ENCODE data around the gene SLU7.

The SLU7 gene

DNA sequence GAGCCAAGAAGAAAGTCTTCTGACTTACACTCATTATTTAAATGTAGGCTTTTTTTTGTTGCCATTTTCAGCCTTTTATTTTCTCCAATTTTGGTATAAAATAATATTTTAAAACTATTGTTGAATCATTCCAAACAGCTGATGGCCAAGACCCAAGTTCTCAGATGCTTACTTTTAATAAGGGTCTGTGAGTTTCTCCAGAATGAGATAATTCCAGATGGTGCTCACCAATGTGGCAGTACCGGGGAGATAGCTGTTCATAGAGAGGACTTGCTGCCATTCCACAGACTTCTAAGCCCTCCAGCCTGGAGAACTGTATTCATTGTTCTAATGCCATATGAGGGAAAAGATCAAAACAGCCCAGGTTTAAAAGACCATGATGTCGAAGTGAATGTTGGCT, 43.2 kb downstream of the SLU7 start:
- Mint-ChIP-seq H3K27me3 (ENCODE audit: low read depth) (peaks cover 66% of the 10 kb centered on the region), H3K9me3 (no peaks in the 10 kb centered on the region), H3K4me1 (ENCODE audit: low read depth) (no peaks in the 10 kb centered on the region)

DNA sequence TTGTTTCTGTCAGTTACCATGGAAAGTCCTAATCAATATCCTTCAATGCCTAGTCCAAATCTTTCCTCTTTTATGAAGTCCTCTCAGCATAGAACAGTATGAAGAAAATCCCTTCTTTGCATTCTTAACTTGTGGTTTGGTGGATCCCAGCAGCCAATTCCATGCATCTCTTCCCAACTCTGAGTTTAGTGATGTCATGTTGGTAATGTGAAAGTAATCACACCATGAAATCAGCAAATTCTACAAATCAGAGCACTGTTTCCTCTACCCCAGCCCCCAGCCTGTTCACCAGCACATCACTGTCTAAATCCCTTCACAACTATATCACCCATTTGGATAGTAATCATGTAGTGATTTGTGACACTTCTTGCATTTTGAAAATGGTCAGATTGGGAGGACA, 43.7 kb downstream of the SLU7 start:
- H3K27ac Mint-ChIP-seq: no peak overlapping the region
- peaks cover 69% of the 10 kb centered on the region for H3K27me3 Mint-ChIP-seq (ENCODE audit: low read depth)
- no peak overlapping the region for H3K4me3 Mint-ChIP-seq
- no peaks in the 10 kb centered on the region for H3K36me3 Mint-ChIP-seq (ENCODE audit: low read depth)
- H3K4me1 Mint-ChIP-seq (ENCODE audit: low read depth): no peaks in the 10 kb centered on the region
- no peaks in the 10 kb centered on the region for H3K9me3 Mint-ChIP-seq

More for the DNA sequence above, 43.2 kb downstream of the SLU7 start:
- Mint-ChIP-seq H3K36me3 (ENCODE audit: low read depth) (no peaks in the 10 kb centered on the region), H3K27ac (no peak overlapping the region), H3K4me3 (no peak overlapping the region)

DNA sequence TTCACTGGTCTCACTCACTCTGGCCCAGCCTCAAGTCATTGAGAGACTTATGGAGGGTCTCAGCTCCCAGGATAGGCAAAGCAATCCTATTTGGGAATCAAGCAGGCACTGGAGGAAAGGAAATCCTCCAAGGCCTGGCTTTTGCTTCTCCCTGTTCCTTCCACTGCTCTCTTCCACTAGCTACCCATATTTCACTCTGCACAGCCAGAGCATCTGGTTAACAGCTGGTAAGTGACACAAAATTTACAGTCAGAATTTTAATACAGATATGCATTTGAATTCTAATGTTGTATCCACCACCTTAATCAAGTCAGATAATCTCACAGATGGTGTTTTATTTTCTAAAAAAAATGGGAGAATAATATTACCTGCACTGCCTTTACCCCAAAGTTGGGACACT, 47.6 kb downstream of the SLU7 start:
- Mint-ChIP-seq H3K27ac (no peak overlapping the region), H3K9me3 (no peaks in the 10 kb centered on the region), H3K27me3 (ENCODE audit: low read depth) (peaks cover 76% of the 10 kb centered on the region), H3K36me3 (ENCODE audit: low read depth) (no peaks in the 10 kb centered on the region), H3K4me3 (peak overlapping the region; percentile 28), H3K4me1 (ENCODE audit: low read depth) (peaks cover 1% of the 10 kb centered on the region)

DNA sequence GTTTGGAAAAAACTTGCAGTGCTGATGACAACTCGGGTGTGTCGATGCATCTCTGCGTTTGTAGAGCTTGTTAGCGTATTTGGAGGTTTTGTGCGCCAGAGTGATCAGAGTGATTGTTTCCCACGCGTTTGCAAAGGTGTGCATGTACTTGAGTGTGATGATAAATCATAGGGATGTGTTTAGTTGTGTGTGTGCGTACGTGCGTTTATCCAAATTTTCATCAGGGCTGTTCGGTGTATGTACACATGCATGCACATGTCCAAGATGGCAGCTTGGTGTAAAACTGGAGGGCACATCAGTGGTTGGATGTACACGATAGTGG, 48.2 kb downstream of the SLU7 start:
- Mint-ChIP-seq H3K4me1 (ENCODE audit: low read depth) (peaks cover 1% of the 10 kb centered on the region), H3K9me3 (no peaks in the 10 kb centered on the region), H3K4me3 (peak overlapping the region; percentile 28), H3K27me3 (ENCODE audit: low read depth) (peaks cover 74% of the 10 kb centered on the region), H3K27ac (no peak overlapping the region), H3K36me3 (ENCODE audit: low read depth) (no peaks in the 10 kb centered on the region)

DNA sequence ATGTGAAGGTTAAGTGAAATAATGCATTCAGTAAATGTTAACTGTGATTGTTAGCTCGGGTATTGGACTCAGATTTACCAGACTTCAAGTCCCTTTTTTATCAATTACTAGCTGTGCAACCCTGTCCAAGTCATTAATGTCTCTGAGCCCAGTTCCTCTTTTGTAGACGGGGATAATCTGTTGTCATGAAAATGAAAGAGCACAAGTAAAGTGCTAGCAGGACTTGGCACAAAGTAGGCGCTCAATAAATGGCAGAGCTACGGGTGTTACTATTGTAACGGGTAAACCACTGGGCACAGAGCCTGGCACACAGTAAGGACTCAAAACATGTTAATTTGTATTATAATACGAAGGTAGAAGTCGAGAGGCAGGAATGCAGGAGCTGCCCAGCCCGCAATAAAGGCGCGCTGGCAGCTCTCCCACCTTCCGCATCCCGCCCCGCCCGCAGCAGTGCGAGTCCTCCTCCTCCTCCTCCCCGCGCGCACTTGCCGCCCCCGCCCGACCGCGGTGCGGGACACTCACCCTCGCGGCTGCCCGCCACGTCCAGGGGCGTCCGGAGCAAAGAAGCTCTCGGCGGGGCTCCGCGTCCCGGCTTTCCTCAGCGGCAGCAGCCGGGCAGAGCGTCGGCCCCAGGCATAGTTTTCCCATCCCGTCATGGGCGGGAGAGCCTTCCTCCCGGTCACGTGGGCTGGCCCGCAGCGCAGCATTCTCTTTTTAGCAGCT, 48.7 kb downstream of the SLU7 start, which contains the start of gene C1QTNF2:
Gene C1QTNF2 (minus strand): TSS at position 637 of the 723 bp plus-strand sequence. CDS start 15,615 bp downstream, outside the sequence.
- peak within 1 kb of the TSS; percentile 54 for H3K4me3 Mint-ChIP-seq
- H3K36me3 Mint-ChIP-seq (ENCODE audit: low read depth): no peaks in the 10 kb centered on the region
- no peak within 1 kb of the TSS for H3K27ac Mint-ChIP-seq
- H3K9me3 Mint-ChIP-seq: no peaks in the 10 kb centered on the region
- H3K27me3 Mint-ChIP-seq (ENCODE audit: low read depth): peaks cover 71% of the 10 kb centered on the region
- H3K4me1 Mint-ChIP-seq (ENCODE audit: low read depth): peaks cover 1% of the 10 kb centered on the region

DNA sequence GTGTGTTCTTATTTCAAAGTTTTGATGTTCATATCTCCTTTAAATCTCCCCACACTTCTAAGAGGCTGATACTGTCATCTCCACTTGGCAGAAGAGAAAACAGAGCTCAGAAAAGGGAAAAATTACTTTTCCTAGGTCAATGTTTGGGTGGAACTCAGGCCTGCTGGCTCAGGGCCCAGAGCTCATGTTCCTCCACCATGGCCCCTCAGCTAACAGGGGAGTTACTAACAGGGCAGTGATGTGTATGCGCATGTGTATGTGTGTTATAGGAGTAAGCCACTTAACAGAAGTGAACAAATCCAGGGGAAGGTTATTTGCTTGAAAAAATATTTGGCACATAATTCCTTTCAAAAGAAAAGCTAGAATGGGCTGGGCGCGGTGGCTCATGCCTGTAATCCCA, 51.0 kb downstream of the SLU7 start:
- Mint-ChIP-seq H3K4me3 (no peak overlapping the region), H3K27ac (no peak overlapping the region), H3K36me3 (ENCODE audit: low read depth) (no peaks in the 10 kb centered on the region), H3K4me1 (ENCODE audit: low read depth) (peaks cover 1% of the 10 kb centered on the region), H3K9me3 (no peaks in the 10 kb centered on the region), H3K27me3 (ENCODE audit: low read depth) (peaks cover 53% of the 10 kb centered on the region)

DNA sequence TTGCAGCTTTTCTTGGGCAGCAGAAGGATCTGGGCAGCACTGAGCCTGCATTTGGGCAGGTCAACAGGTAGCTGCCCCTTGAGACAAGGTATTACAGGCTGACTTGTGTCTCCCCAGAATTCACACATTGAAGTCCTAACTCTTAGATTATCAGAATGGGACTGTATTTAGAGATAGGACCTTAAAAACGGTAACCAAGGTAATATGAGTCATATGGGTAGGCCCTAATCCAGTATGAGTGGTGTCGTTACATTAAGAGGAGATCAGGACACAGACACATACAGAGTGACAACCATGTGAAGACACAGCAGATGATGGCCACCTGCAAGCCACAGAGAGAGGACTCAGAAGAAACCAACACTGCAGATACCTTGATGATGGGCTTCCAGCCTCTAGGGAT, 51.6 kb downstream of the SLU7 start:
- no peaks in the 10 kb centered on the region for H3K36me3 Mint-ChIP-seq (ENCODE audit: low read depth)
- H3K4me1 Mint-ChIP-seq (ENCODE audit: low read depth): peaks cover 1% of the 10 kb centered on the region
- peaks cover 47% of the 10 kb centered on the region for H3K27me3 Mint-ChIP-seq (ENCODE audit: low read depth)
- H3K9me3 Mint-ChIP-seq: no peaks in the 10 kb centered on the region
- no peak overlapping the region for H3K27ac Mint-ChIP-seq
- H3K4me3 Mint-ChIP-seq: no peak overlapping the region

DNA sequence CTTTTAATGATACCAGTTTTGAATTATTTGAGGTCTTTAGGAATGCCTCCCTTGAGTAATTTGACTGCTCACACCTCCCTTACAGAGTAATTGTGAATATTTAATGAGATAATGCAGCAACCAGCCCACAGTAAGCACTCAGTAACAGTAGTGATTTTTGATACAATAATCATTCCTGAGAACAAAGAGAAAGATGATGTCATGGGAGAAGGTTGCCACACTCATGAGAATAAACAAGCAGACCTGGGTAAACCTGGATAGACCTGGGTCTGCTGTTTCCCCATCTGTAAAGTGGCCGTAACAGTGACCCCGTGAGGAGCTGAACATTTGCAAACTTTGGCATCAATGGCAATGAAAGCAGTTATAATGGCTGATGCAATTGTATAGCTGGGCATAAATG, 52.7 kb downstream of the SLU7 start:
- peaks cover 37% of the 10 kb centered on the region for H3K27me3 Mint-ChIP-seq (ENCODE audit: low read depth)
- no peak overlapping the region for H3K27ac Mint-ChIP-seq
- no peaks in the 10 kb centered on the region for H3K36me3 Mint-ChIP-seq (ENCODE audit: low read depth)
- H3K4me1 Mint-ChIP-seq (ENCODE audit: low read depth): peaks cover 1% of the 10 kb centered on the region
- no peaks in the 10 kb centered on the region for H3K9me3 Mint-ChIP-seq
- H3K4me3 Mint-ChIP-seq: no peak overlapping the region

DNA sequence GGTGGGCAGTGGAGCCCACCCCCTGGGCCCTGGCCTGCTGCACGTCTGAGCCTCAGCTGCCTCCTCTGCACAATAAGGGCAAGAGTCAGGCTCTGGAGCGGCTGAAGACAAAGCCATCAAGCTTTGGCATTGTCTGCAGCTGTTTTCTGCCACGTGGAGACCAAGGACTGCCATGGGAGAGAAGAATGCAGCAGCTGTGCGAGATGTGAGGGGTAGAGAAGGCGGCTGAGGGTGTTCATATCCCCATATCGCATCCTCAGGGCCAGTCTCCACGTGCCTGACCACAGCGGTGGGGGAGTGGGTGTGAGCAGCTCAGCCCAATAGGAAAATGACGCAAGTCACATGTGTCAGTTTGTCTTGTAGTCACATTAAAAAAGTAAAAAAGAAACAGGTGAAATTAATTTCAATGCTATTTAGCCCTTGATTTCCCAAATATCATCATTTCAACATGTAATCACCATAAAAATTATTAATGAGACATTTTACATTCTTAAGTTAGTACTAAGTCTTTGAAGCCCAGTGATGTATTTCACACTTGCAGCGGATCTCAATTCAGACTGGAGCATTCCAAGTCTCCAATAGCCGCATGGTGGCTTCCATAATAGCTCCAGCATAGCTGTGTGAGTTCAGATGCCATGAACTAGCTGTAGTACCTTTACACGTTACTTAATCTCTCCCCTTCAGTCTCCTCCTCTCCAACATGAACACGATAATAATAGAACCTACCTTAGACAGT, 55.1 kb downstream of the SLU7 start:
- no peak overlapping the region for H3K27ac Mint-ChIP-seq
- H3K9me3 Mint-ChIP-seq: no peaks in the 10 kb centered on the region
- no peak overlapping the region for H3K4me3 Mint-ChIP-seq
- H3K27me3 Mint-ChIP-seq (ENCODE audit: low read depth): peaks cover 23% of the 10 kb centered on the region
- H3K4me1 Mint-ChIP-seq (ENCODE audit: low read depth): no peaks in the 10 kb centered on the region
- H3K36me3 Mint-ChIP-seq (ENCODE audit: low read depth): no peaks in the 10 kb centered on the region

DNA sequence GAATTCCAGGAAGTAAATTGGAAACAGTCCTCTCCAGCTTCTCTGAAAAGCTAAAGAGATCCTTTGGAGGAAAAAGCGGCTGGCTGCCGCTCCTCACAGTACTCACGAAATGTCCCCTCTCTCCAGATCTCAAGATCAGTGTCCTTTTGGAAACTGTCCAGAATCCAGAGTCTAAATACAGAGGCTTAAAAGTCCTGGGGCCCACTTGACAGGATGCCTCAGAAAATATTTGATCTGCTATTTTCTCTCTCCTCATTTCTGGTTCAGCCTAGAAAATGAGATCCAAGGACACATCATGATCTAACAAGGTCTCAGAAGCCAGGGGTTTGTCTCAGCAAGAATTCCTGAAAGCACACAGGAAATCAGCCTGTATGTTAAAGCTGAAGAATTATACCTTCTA, 55.7 kb downstream of the SLU7 start:
- H3K4me1 Mint-ChIP-seq (ENCODE audit: low read depth): no peaks in the 10 kb centered on the region
- no peak overlapping the region for H3K4me3 Mint-ChIP-seq
- peaks cover 17% of the 10 kb centered on the region for H3K27me3 Mint-ChIP-seq (ENCODE audit: low read depth)
- H3K27ac Mint-ChIP-seq: no peak overlapping the region
- H3K9me3 Mint-ChIP-seq: no peaks in the 10 kb centered on the region
- no peaks in the 10 kb centered on the region for H3K36me3 Mint-ChIP-seq (ENCODE audit: low read depth)

DNA sequence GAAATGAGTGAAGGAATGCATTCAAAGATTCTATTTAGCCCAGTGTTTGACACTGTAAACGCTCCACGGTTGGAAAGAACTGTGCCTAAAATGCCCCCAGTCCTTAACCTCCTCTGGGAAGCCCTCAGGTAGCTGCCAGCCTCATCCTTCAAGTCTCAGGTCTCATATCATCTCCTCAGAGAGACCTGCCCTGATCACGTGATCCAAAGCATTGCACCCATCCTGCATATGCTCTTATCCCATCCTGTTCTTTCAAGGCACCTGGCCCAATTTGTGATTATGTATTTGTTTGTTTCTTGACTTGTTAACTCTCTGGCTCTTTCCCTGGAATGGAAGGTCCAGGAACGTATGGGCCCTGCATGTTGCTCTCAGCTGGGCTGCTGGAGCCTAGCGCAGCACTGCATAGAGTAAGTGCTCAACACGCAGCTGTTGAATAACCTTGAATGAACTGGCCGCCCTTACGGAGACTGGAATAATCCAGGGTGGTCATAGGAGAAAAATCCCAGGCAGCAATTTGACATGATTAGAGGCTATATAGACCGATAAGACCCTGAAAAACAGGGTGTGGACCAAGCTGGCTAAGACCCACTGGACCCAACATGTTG, 57.2 kb downstream of the SLU7 start:
- peaks cover 7% of the 10 kb centered on the region for H3K27me3 Mint-ChIP-seq (ENCODE audit: low read depth)
- H3K27ac Mint-ChIP-seq: no peak overlapping the region
- no peak overlapping the region for H3K4me3 Mint-ChIP-seq
- no peaks in the 10 kb centered on the region for H3K36me3 Mint-ChIP-seq (ENCODE audit: low read depth)
- H3K9me3 Mint-ChIP-seq: no peaks in the 10 kb centered on the region
- no peaks in the 10 kb centered on the region for H3K4me1 Mint-ChIP-seq (ENCODE audit: low read depth)

DNA sequence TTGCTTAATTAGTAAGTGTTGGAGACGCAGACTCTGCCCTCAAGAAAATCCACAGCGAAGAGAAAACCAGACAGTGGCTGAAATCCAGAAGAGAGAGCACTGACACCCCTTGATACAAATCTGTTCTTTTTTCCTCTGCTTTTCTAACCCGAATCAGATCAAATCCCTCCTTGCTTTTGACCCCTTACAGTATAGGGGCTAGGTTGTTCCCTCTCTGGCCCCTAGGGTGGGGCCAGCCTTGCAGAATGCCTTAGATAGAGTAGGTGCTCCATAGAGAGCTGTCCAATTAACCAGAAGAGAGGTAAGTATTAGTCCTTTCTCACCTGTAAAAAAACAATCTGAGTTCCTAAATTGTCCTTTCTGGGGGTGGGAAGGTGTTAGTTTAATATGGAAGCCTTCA, 58.6 kb downstream of the SLU7 start:
- peaks cover 7% of the 10 kb centered on the region for H3K27me3 Mint-ChIP-seq (ENCODE audit: low read depth)
- no peak overlapping the region for H3K27ac Mint-ChIP-seq
- H3K36me3 Mint-ChIP-seq (ENCODE audit: low read depth): no peaks in the 10 kb centered on the region
- H3K4me3 Mint-ChIP-seq: no peak overlapping the region
- H3K4me1 Mint-ChIP-seq (ENCODE audit: low read depth): no peaks in the 10 kb centered on the region
- H3K9me3 Mint-ChIP-seq: no peaks in the 10 kb centered on the region

DNA sequence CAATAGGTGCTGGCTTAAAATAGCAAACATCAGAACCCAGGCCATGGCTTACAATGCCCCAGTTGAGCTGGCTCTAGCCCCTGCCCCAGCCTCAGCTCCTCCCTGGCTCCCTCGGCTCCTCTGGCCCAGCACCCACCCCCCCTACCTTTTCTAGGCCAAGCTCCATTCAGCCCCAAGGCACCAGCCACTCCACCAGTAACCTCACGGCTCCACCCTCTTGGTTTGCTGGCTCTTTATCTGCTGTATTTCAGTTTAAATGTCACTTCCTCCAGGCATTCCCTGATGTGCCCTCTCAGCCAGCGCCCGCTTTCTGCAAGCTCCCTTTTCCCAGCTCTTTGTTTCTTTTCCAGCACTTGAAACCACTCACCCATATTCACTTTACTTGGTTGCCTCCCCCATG, 59.1 kb downstream of the SLU7 start:
- no peak overlapping the region for H3K27ac Mint-ChIP-seq
- no peaks in the 10 kb centered on the region for H3K9me3 Mint-ChIP-seq
- H3K4me3 Mint-ChIP-seq: no peak overlapping the region
- H3K4me1 Mint-ChIP-seq (ENCODE audit: low read depth): no peaks in the 10 kb centered on the region
- no peaks in the 10 kb centered on the region for H3K36me3 Mint-ChIP-seq (ENCODE audit: low read depth)
- peaks cover 7% of the 10 kb centered on the region for H3K27me3 Mint-ChIP-seq (ENCODE audit: low read depth)

DNA sequence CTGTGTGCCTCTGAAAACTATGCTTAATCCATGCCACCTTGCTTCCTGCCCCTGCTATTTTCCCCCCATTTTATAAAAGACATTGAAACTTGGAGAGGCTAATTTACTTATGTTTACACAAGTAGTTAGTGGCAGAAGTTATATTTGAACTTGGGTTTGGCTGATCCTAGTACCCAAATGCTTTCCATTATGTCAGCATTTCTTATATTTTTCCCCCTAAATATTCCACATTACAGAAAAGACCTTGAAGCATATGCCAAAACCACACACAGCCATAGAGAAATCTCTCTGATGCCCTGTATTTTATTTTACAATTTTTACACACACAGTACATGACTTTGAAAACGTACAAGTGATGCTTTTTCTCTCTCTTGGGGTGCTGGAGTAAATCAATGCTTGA, 59.6 kb downstream of the SLU7 start:
- Mint-ChIP-seq H3K9me3 (no peaks in the 10 kb centered on the region), H3K36me3 (ENCODE audit: low read depth) (no peaks in the 10 kb centered on the region), H3K4me3 (no peak overlapping the region), H3K27me3 (ENCODE audit: low read depth) (peaks cover 7% of the 10 kb centered on the region), H3K27ac (no peak overlapping the region), H3K4me1 (ENCODE audit: low read depth) (no peaks in the 10 kb centered on the region)

DNA sequence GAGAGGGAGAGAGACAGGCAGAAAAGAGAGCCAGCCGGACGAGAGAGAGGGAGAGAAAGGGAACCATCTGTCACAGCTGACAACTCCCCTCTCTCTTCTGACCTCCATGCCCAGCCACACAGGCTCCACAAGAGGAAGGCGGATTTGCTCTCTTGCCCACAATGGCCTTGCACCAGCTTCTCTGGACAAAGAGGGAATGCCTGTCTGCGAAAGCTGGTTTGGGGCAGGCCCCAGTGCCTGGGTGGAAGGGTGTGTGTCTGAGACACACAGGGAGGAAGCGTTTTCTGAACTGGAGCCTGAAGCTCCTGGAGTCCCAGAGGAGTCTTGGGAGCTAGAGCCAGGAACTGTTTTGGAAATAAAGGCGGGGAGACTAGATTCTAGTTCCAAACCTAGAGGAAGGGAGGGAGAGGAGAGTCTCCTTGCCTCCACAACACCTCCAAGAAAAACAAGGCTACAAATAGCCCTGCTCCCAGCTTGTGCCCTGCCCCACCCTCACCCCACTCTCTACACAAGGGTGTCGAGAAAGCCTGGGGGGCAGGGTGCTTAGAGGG, 60.9 kb downstream of the SLU7 start:
- no peaks in the 10 kb centered on the region for H3K36me3 Mint-ChIP-seq (ENCODE audit: low read depth)
- H3K27me3 Mint-ChIP-seq (ENCODE audit: low read depth): peaks cover 7% of the 10 kb centered on the region
- H3K4me1 Mint-ChIP-seq (ENCODE audit: low read depth): no peaks in the 10 kb centered on the region
- no peak overlapping the region for H3K27ac Mint-ChIP-seq
- H3K9me3 Mint-ChIP-seq: no peaks in the 10 kb centered on the region
- H3K4me3 Mint-ChIP-seq: no peak overlapping the region
